ENCODE measurements around the gene NFE2L2. TPM values are rescaled to one million over a fixed set of nuclear protein-coding genes. Genes with fewer than 3 reads are reported as not detected.

Gene NFE2L2
- total and polyA plus RNA-seq, 2 donors (not counting 3 experiments of a cell fraction or from before 2014, with no cell fraction given) = 57.1 to 66.2 TPM

DNA sequence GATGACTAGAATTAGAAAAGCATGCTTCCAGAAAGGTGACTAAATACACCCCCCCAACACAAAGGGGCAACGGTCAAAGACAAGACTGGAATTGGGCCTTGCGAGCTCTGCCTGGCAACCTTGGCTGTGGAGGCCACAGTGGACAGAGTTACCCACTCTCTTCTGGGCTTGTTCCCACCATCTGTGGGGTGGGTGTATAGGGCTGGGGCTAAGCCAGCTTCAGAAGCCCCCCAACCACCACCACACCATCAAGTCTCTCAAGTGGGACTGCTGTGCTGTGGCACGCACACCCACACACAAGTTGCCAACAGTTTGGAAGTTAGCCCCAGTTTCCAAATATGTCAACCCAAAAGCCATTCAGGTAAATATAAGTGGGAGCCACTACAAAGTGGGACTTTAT is 7.8 kb downstream of the NFE2L2 start:
- H3K27ac ChIP-seq (ENCODE audit: insufficient read depth, low read depth, low read length) = no peak overlapping the region
- H4K20me1 ChIP-seq (replicated peaks; ENCODE audit: control insufficient read depth, extremely low read depth, insufficient read depth, low read length) = peaks cover 16% of the 10 kb centered on the region
- TF ChIP-seq GATA2 (IDR thresholded peaks at IDR 0.05; ENCODE audit: insufficient read depth, insufficient read length, low read depth, low read length) (no peak), FOS (IDR thresholded peaks at IDR 0.05; ENCODE audit: borderline replicate concordance, insufficient read depth, low read length) (no peak), EZH2 (IDR thresholded peaks at IDR 0.05; ENCODE audit: borderline replicate concordance, low read depth, low read length, severe bottlenecking) (no peak), JUN (IDR thresholded peaks at IDR 0.05; ENCODE audit: borderline replicate concordance, insufficient read depth, insufficient read length, low read depth) (no peak), POLR2AphosphoS5 (IDR thresholded peaks at IDR 0.05; ENCODE audit: insufficient read depth, low read depth, low read length) (no peak), POLR2A (IDR thresholded peaks at IDR 0.05; ENCODE audit: low read depth, low read length) (no peak), MYC (IDR thresholded peaks at IDR 0.05; ENCODE audit: low read depth, low read length) (no peak)
- TF ChIP-seq, protein P1, sequence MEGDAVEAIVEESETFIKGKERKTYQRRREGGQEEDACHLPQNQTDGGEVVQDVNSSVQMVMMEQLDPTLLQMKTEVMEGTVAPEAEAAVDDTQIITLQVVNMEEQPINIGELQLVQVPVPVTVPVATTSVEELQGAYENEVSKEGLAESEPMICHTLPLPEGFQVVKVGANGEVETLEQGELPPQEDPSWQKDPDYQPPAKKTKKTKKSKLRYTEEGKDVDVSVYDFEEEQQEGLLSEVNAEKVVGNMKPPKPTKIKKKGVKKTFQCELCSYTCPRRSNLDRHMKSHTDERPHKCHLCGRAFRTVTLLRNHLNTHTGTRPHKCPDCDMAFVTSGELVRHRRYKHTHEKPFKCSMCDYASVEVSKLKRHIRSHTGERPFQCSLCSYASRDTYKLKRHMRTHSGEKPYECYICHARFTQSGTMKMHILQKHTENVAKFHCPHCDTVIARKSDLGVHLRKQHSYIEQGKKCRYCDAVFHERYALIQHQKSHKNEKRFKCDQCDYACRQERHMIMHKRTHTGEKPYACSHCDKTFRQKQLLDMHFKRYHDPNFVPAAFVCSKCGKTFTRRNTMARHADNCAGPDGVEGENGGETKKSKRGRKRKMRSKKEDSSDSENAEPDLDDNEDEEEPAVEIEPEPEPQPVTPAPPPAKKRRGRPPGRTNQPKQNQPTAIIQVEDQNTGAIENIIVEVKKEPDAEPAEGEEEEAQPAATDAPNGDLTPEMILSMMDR (IDR thresholded peaks at IDR 0.05; ENCODE audit: extremely low read depth in 1 of 2, insufficient read depth in 1 of 2, low read depth in 1 of 2, low read length in 2 of 2) = no peak
- TF ChIP-seq, protein P2, sequence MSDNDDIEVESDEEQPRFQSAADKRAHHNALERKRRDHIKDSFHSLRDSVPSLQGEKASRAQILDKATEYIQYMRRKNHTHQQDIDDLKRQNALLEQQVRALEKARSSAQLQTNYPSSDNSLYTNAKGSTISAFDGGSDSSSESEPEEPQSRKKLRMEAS (IDR thresholded peaks at IDR 0.05; ENCODE audit: insufficient read depth, insufficient read length) = no peak
- H3K9me3 ChIP-seq (replicated peaks; ENCODE audit: control insufficient read depth, insufficient read depth, low read length) = no peaks in the 10 kb centered on the region
- dilution Hi-C loops (cut with MboI; ENCODE audit: extremely low pct_ligation_motif_present, low sequenced_read_pairs) (loop anchor here (10.0 kb wide), 1 partner anchor 92 kb away; no protein-coding TSS in a partner anchor), intact Hi-C loops (cut with micrococcal nuclease) (no loop called here)
- peaks cover 100% of the 10 kb centered on the region for H3K79me2 ChIP-seq (ENCODE audit: control insufficient read depth, insufficient read depth, low read length)
- no peak overlapping the region for H3K9ac ChIP-seq (replicated peaks; ENCODE audit: extremely low read depth, insufficient read depth, low read length)
- H2AFZ ChIP-seq (ENCODE audit: low read depth, low read length) = no peak overlapping the region
- H3K4me2 ChIP-seq (ENCODE audit: insufficient read depth, low read length) = no peak overlapping the region
- H3K9me1 ChIP-seq (replicated peaks; ENCODE audit: control insufficient read depth, extremely low read depth, insufficient read depth, low read length) = no peaks in the 10 kb centered on the region
- H3K27me3 ChIP-seq (ENCODE audit: control insufficient read depth in 2 of 2, insufficient read depth in 2 of 2, low read length in 2 of 2) = no peaks in the 10 kb centered on the region
- peaks cover 0 to 2% of the 10 kb centered on the region in 2 experiments for H3K36me3 ChIP-seq (ENCODE audit: control insufficient read depth in 2 of 2, extremely low read depth in 1 of 2, insufficient read depth in 2 of 2, low read length in 2 of 2)
- peaks cover 60% of the 10 kb centered on the region for H3K4me1 ChIP-seq (ENCODE audit: control insufficient read depth, extremely low read depth, insufficient read depth, low read length)
- BruUV-seq (replicated peaks) = no TSS peak
- FAIRE-seq = no peak
- POLR2A ChIA-PET = no interaction called here
- H3K4me3 ChIP-seq (replicated peaks in 1 of 3; ENCODE audit: insufficient read depth in 1 of 3, low read depth in 1 of 3, low read length in 3 of 3) = no peak overlapping the region
- DNase-seq (ENCODE audit: low read depth, low spot score) = no peak
- CTCF ChIA-PET = interaction anchor here (4.8 kb wide), 1 partner anchor 92 kb away, joined by 39 read pairs; no protein-coding TSS in a partner anchor
